ENCODE data around the gene NELFCD. TPM values are rescaled to one million over a fixed set of nuclear protein-coding genes. Genes with fewer than 3 reads are reported as not detected.
"Not testable (repeated sequence)": the region's sequence is repeated elsewhere in the genome, so short reads cannot be mapped to it uniquely, and the experiment has no call there.

NELFCD gene
- total and polyA plus RNA-seq, 10 of the 15 experiments (the other 5 are each of a cell fraction or from before 2014, with no cell fraction given): 8.9 to 109 (median 82.9) TPM

DNA sequence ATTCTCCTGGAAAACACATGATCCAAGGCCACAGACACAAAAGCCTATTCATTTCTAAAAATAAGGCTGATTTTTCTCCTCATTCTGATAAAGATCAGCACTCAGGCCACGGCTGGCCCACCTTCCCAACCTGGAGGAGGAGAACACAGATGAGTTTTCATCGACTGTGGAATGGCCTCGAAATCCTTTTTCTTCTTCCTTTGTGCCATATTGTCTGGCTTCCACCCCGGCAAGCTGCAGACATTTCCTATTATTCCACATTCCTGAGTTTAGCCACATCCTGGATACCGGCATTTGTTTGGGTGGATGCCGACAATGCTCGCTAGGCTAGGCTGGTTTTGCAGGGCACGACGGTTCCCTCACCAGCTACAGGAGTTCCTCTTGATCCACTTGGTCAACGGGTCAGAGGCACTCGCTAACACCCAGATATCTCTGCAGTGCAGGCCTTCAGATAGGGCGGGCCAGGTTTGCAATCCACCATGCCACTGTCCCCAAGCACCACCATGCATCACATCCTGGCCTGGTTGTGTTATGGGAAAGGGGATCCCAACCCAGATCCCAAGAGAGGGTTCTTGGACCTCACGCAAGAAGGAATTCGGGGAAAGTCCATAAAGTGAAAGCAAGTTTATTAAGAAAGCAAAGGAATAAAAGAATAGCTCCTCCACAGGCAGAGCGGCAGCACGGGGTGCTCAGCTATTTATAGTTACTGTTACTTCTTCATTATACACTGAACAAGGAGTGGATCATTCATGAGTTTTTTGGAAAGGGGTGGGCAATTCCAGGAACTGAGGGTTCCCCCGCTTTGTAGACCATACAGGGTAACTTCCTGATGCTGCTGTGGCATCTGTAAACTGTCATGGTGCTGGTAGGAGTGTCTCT is 30.2 kb downstream of the NELFCD start:
- no peak overlapping the region for H3K4me2 ChIP-seq (ENCODE audit: control insufficient read depth, insufficient read depth)
- no peak overlapping the region for H3K4me3 ChIP-seq
- no peak overlapping the region for H3K9ac ChIP-seq (ENCODE audit: control insufficient read depth, insufficient read depth, low read length)
- no peak overlapping the region for H3K27ac ChIP-seq (ENCODE audit: control insufficient read depth, insufficient read depth)
- no TSS peak for BruUV-seq (replicated peaks)
- no peak for DNase-seq (ENCODE audit: low read depth, low spot score)
- no peaks in the 10 kb centered on the region for H4K20me1 ChIP-seq (ENCODE audit: control insufficient read depth, insufficient read depth)
- in situ Hi-C loops (cut with MboI): no loop called here
- H3K27me3 ChIP-seq (replicated peaks in 1 of 2; ENCODE audit: control insufficient read depth in 2 of 2, insufficient read depth in 2 of 2, low read length in 1 of 2): no peaks in the 10 kb centered on the region
- peaks cover 16% of the 10 kb centered on the region for H3K4me1 ChIP-seq (ENCODE audit: control insufficient read depth, insufficient read depth, low read length)
- FAIRE-seq: no peak
- WGBS (ENCODE audit: insufficient coverage, insufficient replicate concordance, low lambda C conversion rate, missing lambda C conversion rate): 89% methylated on average over 17 of the region's 17 CpGs
- intact Hi-C loops (cut with micrococcal nuclease; ENCODE audit: unreplicated experiment): no loop called here
- ChIA-PET CTCF (interaction anchor here (1.0 kb wide), 1 partner anchor 17 kb away, joined by 3 read pairs; no protein-coding TSS in a partner anchor), RAD21 (ENCODE audit: unreplicated experiment) (no interaction called here), SMC1A (ENCODE audit: uncharacterized antibody, unreplicated experiment) (interaction anchor here (0.8 to 1.0 kb wide), 2 partner anchors 14 to 17 kb away, joined by 3 read pairs; no protein-coding TSS in a partner anchor), POLR2A (no interaction called here)
- H3K9me3 ChIP-seq (replicated peaks; ENCODE audit: control insufficient read depth, insufficient read depth, low read length): no peaks in the 10 kb centered on the region
- peaks cover 0 to 1% of the 10 kb centered on the region in 2 experiments; a peak in 1 of 4 replicates for H3K36me3 ChIP-seq (ENCODE audit: control insufficient read depth in 2 of 2, insufficient read depth in 2 of 2, low read length in 1 of 2)
- H2AFZ ChIP-seq (ENCODE audit: control insufficient read depth, low read depth, low read length): no peak overlapping the region
- TF ChIP-seq, protein P1, sequence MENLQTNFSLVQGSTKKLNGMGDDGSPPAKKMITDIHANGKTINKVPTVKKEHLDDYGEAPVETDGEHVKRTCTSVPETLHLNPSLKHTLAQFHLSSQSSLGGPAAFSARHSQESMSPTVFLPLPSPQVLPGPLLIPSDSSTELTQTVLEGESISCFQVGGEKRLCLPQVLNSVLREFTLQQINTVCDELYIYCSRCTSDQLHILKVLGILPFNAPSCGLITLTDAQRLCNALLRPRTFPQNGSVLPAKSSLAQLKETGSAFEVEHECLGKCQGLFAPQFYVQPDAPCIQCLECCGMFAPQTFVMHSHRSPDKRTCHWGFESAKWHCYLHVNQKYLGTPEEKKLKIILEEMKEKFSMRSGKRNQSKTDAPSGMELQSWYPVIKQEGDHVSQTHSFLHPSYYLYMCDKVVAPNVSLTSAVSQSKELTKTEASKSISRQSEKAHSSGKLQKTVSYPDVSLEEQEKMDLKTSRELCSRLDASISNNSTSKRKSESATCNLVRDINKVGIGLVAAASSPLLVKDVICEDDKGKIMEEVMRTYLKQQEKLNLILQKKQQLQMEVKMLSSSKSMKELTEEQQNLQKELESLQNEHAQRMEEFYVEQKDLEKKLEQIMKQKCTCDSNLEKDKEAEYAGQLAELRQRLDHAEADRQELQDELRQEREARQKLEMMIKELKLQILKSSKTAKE (IDR thresholded peaks at IDR 0.05; ENCODE audit: low read depth, poor library complexity, severe bottlenecking): no peak
- TF ChIP-seq E2F4 (IDR thresholded peaks at IDR 0.05; ENCODE audit: low read depth, low read length): no peak
- TF ChIP-seq FOS (IDR thresholded peaks at IDR 0.05; ENCODE audit: borderline replicate concordance, extremely low read depth, insufficient read length): no peak
- no peak for TF ChIP-seq PAX5 (IDR thresholded peaks at IDR 0.05; ENCODE audit: borderline replicate concordance, low read depth, low read length)
- no peak for TF ChIP-seq STAT1 (conservative IDR thresholded peaks at IDR 0.05)
- no peak for TF ChIP-seq NR2F1 (conservative IDR thresholded peaks at IDR 0.05)
- TF ChIP-seq, protein P2, sequence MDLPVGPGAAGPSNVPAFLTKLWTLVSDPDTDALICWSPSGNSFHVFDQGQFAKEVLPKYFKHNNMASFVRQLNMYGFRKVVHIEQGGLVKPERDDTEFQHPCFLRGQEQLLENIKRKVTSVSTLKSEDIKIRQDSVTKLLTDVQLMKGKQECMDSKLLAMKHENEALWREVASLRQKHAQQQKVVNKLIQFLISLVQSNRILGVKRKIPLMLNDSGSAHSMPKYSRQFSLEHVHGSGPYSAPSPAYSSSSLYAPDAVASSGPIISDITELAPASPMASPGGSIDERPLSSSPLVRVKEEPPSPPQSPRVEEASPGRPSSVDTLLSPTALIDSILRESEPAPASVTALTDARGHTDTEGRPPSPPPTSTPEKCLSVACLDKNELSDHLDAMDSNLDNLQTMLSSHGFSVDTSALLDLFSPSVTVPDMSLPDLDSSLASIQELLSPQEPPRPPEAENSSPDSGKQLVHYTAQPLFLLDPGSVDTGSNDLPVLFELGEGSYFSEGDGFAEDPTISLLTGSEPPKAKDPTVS (IDR thresholded peaks at IDR 0.05; ENCODE audit: low read depth, low read length): no peak
- no peak for TF ChIP-seq BCL3 (IDR thresholded peaks at IDR 0.05; ENCODE audit: borderline replicate concordance, insufficient read depth, low read depth, low read length, poor library complexity, severe bottlenecking)
- TF ChIP-seq RAD51 (IDR thresholded peaks at IDR 0.05): no peak
- peaks cover 12% of the 10 kb centered on the region for H3K79me2 ChIP-seq (ENCODE audit: control insufficient read depth, insufficient read depth, low read length)
- no peak for ATAC-seq

DNA sequence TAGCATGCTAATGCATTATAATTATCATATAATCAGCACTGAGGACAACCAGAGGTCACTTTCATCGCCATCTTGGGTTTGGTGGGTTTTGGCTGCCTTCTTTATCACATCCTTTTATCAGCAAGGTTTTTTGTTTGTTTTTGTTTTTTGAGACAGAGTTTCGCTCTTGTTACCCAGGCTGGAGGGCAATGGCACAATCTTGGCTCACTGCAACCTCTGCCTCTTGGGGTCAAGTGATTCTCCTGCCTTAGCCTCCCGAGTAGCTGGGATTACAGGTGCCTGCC is 30.8 kb downstream of the NELFCD start:
- DNase-seq (ENCODE audit: low read depth, low spot score); H3K36me3 ChIP-seq (ENCODE audit: control insufficient read depth in 2 of 2, insufficient read depth in 2 of 2, low read length in 1 of 2); ATAC-seq; H3K27ac ChIP-seq (ENCODE audit: control insufficient read depth, insufficient read depth); CTCF ChIA-PET; H4K20me1 ChIP-seq (ENCODE audit: control insufficient read depth, insufficient read depth); H2AFZ ChIP-seq (ENCODE audit: control insufficient read depth, low read depth, low read length); H3K9ac ChIP-seq (ENCODE audit: control insufficient read depth, insufficient read depth, low read length); FAIRE-seq; H3K4me3 ChIP-seq; in situ Hi-C loops (cut with MboI); POLR2A ChIA-PET; H3K4me2 ChIP-seq (ENCODE audit: control insufficient read depth, insufficient read depth); H3K27me3 ChIP-seq (replicated peaks in 1 of 2; ENCODE audit: control insufficient read depth in 2 of 2, insufficient read depth in 2 of 2, low read length in 1 of 2); RAD21 ChIA-PET (ENCODE audit: unreplicated experiment); BruUV-seq (replicated peaks); H3K9me3 ChIP-seq (replicated peaks; ENCODE audit: control insufficient read depth, insufficient read depth, low read length); H3K79me2 ChIP-seq (ENCODE audit: control insufficient read depth, insufficient read depth, low read length); intact Hi-C loops (cut with micrococcal nuclease; ENCODE audit: unreplicated experiment): not testable (repeated sequence)
- 91% methylated on average over 3 of the region's 3 CpGs for WGBS (ENCODE audit: insufficient coverage, insufficient replicate concordance, low lambda C conversion rate, missing lambda C conversion rate)
- peaks cover 21% of the 10 kb centered on the region for H3K4me1 ChIP-seq (ENCODE audit: control insufficient read depth, insufficient read depth, low read length)
- SMC1A ChIA-PET (ENCODE audit: uncharacterized antibody, unreplicated experiment): interaction anchor here (1.0 kb wide), 1 partner anchor 14 kb away, joined by 3 read pairs; no protein-coding TSS in a partner anchor
